Measurements from ENCODE around the gene ECI1. TPM values are rescaled to one million over a fixed set of nuclear protein-coding genes. Genes with fewer than 3 reads are reported as not detected.

ECI1 gene
- total and polyA plus RNA-seq, 2 of the 4 experiments (the other 2 are of a cell fraction) = 20.3 to 30.1 TPM

- H2AK5ac ChIP-seq (ENCODE audit: low read depth, low read length) = no peak overlapping the region
- POLR2A ChIA-PET (ENCODE audit: unreplicated experiment) = no interaction called here
Measured at GRCh38 chr16:2235234-2235651, 16.1 kb downstream of the ECI1 start.

More at GRCh38 chr16:2235234-2235651, 16.1 kb downstream of the ECI1 start:
- no peak for DNase-seq
- no peaks in the 10 kb centered on the region for H3K79me1 ChIP-seq (ENCODE audit: low read depth in 1 of 2, low read length in 2 of 2)
- H4K5ac ChIP-seq (ENCODE audit: low read depth, low read length) = no peak overlapping the region
- CTCF ChIA-PET = no interaction called here
- H3K4me2 ChIP-seq (ENCODE audit: low read depth, low read length) = no peak overlapping the region
- H3K36me3 ChIP-seq (ENCODE audit: control insufficient read depth, insufficient read depth, low read length) = peaks cover 49% of the 10 kb centered on the region
- no peak overlapping the region for H3K23ac ChIP-seq (ENCODE audit: low read depth, low read length)
- no peak overlapping the region for H2BK120ac ChIP-seq (ENCODE audit: low read depth, low read length)
- no peak for ATAC-seq (ENCODE audit: low read depth)
- no peak overlapping the region for H2BK15ac ChIP-seq (ENCODE audit: low read depth, low read length)
- no peak overlapping the region for H3K27ac ChIP-seq (ENCODE audit: insufficient read depth, low read length)
- H3K56ac ChIP-seq (ENCODE audit: extremely low read depth, insufficient read depth, low read length) = no peak overlapping the region
- intact Hi-C loops (cut with micrococcal nuclease) (no loop called here), in situ Hi-C loops (cut with MboI; ENCODE audit: low sequenced_read_pairs) (no loop called here), dilution Hi-C loops (cut with HindIII; ENCODE audit: low sequenced_read_pairs, unreplicated experiment) (no loop called here)
- H3K18ac ChIP-seq (ENCODE audit: low read depth, low read length) = no peak overlapping the region
- peaks cover 9% of the 10 kb centered on the region for H3K27me3 ChIP-seq (ENCODE audit: control insufficient read depth, insufficient read depth, low read length)
- H3K4me3 ChIP-seq (ENCODE audit: insufficient read depth, low read depth, low read length) = no peak overlapping the region
- H2AFZ ChIP-seq (replicated peaks; ENCODE audit: low read length, poor library complexity) = no peak overlapping the region
- no peak overlapping the region for H3K9ac ChIP-seq (ENCODE audit: low read depth, low read length)
- peaks cover 5% of the 10 kb centered on the region; the same call in 1 of the 2 replicates for H3K4me1 ChIP-seq (ENCODE audit: control insufficient read depth, insufficient read depth, low read length)
- H2BK20ac ChIP-seq (ENCODE audit: low read depth, low read length) = no peak overlapping the region
- TF ChIP-seq RAD21 (IDR thresholded peaks at IDR 0.05; ENCODE audit: low read length) = no peak
- no peak for TF ChIP-seq BHLHE40 (IDR thresholded peaks at IDR 0.05; ENCODE audit: low read depth, low read length)
- no peak for TF ChIP-seq MAZ (IDR thresholded peaks at IDR 0.05; ENCODE audit: borderline replicate concordance, low read depth, low read length)
- TF ChIP-seq, protein P1, sequence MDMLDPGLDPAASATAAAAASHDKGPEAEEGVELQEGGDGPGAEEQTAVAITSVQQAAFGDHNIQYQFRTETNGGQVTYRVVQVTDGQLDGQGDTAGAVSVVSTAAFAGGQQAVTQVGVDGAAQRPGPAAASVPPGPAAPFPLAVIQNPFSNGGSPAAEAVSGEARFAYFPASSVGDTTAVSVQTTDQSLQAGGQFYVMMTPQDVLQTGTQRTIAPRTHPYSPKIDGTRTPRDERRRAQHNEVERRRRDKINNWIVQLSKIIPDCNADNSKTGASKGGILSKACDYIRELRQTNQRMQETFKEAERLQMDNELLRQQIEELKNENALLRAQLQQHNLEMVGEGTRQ (IDR thresholded peaks at IDR 0.05; ENCODE audit: low read depth, low read length) = no peak
- TF ChIP-seq POLR2A (IDR thresholded peaks at IDR 0.05; ENCODE audit: low read depth, low read length) = no peak
- no peak for TF ChIP-seq SMC3 (IDR thresholded peaks at IDR 0.05; ENCODE audit: low read depth, low read length)
- no peak for TF ChIP-seq NFE2L2 (IDR thresholded peaks at IDR 0.05; ENCODE audit: low read depth, low read length)
- no peak overlapping the region for H4K8ac ChIP-seq (ENCODE audit: low read depth in 2 of 2, low read length in 2 of 2)
- H2AK9ac ChIP-seq (replicated peaks; ENCODE audit: low read depth, low read length, poor library complexity) = no peak overlapping the region
- H2BK5ac ChIP-seq (ENCODE audit: low read depth, low read length, poor library complexity, severe bottlenecking) = no peak overlapping the region
- H4K91ac ChIP-seq (ENCODE audit: insufficient read depth, low read depth, low read length) = no peak overlapping the region
- H3K9me1 ChIP-seq (ENCODE audit: insufficient read depth, low read length) = no peaks in the 10 kb centered on the region
- peaks cover 14% of the 10 kb centered on the region for H4K20me1 ChIP-seq (ENCODE audit: insufficient read depth, low read length)
- 96% methylated on average over 19 of the region's 28 CpGs; no CpG with 5 or more reads in 1 of the 2 experiments for WGBS, 2 experiments (ENCODE audit: extremely low coverage in 2 of 2, insufficient read length in 1 of 2)
- no peaks in the 10 kb centered on the region for H3K9me3 ChIP-seq (ENCODE audit: control insufficient read depth, insufficient read depth, low read length)
- no peak overlapping the region for H3K14ac ChIP-seq (replicated peaks; ENCODE audit: low read depth, low read length)
- no peak overlapping the region for H3K4ac ChIP-seq (ENCODE audit: low read depth, low read length)
- BruUV-seq (replicated peaks) = no TSS peak

Measured in IMR-90 (cell line).